Heart left ventricle (tissue), 13 donors: ENCODE results near the gene MRPL49.
A peak's percentile ranks its signal among the peaks of the same experiment; 100 is the strongest.

ENCODE experiments used
- CTCF ChIP-seq, 12 donors: fragments of 200-600 bp; sonication (generic) in 4 of 12; IDR thresholded peaks; one replicate each; pipeline versions ENCODE4 v1.5.0 to v1.8.0; 2018 to 2022; ENCODE audit warnings: antibody characterized with exemption in 12 of 12, mild to moderate bottlenecking in 5 of 12
- POLR2A ChIP-seq, 2 donors: fragments of 450-650 bp; IDR thresholded peaks; one replicate each; pipeline ENCODE4 v1.6.1; 2017; ENCODE audit warnings: antibody characterized with exemption in 2 of 2, mild to moderate bottlenecking in 2 of 2, moderate library complexity in 2 of 2
- donor health status: ischemic (EF 13 %, LVEDD 7.1; RV severe dilation, severe dysfunction).
- donor health status: DM: no; HTN: yes; CAD: no.
- donor health status: DM: no; HTN: no; CAD: no.
- donor health status: ischemic (EF 25% LVEDD 6.9; RV normal size, moderate dysfunction).
- donor health status: ischemic (EF 25% LVEDD 5.7; RV mildly dilated, moderate dysfunction).
- donor health status: ischemic (EF 35%, LVEDD 5.7; RV mildly dilated, moderate dysfunction).
- donor health status: nonischemic (EF 11% LVEDD 7.7; RV severe dilation, severe dysfunction).
- donor health status: DM: yes; HTN: yes; CAD: no.
- donor health status: PGD.
- donor health status: ischemic (EF 29% LVEDD 5.4; RV normal size, mild dysfunction).
- donor health status: nonischemic (EF 23%, LVEDD 6.1; RV moderate dilation, normal function).

- TF ChIP-seq CTCF (IDR thresholded peaks at IDR 0.05) (no peak), POLR2A (IDR thresholded peaks at IDR 0.05) (peak in 1 of 2 donors; percentile 63)
These were observed 13.0 kb downstream of the MRPL49 start for GRCh38 chr11:65134952-65135632.
